ENCODE data around the gene AIFM3.
A peak's percentile ranks its signal among the peaks of the same experiment; 100 is the strongest.
"Not testable (repeated sequence)": the region's sequence is repeated elsewhere in the genome, so short reads cannot be mapped to it uniquely, and the experiment has no call there.

AIFM3 gene

DNA sequence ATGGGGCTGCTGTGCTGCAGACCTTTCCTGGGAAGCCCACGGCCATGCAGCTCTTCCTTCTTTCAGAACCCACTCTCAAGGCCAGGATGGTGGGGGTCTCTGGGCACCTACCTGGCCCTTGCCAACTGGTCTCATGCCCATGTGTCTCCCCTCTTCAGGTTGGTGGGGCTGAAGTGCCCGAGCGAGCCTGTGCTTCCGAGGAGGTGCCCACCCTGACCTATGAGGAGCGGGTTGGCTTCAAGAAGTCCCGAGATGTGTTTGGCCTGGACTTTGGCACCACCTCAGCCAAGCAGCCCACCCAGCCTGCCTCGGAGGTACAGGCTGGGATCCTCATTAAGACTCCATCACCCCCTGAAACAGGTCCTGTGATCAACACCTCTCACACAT is 25.0 kb downstream of the AIFM3 start:
- no peak for DNase-seq (ENCODE audit: low read depth)

DNA sequence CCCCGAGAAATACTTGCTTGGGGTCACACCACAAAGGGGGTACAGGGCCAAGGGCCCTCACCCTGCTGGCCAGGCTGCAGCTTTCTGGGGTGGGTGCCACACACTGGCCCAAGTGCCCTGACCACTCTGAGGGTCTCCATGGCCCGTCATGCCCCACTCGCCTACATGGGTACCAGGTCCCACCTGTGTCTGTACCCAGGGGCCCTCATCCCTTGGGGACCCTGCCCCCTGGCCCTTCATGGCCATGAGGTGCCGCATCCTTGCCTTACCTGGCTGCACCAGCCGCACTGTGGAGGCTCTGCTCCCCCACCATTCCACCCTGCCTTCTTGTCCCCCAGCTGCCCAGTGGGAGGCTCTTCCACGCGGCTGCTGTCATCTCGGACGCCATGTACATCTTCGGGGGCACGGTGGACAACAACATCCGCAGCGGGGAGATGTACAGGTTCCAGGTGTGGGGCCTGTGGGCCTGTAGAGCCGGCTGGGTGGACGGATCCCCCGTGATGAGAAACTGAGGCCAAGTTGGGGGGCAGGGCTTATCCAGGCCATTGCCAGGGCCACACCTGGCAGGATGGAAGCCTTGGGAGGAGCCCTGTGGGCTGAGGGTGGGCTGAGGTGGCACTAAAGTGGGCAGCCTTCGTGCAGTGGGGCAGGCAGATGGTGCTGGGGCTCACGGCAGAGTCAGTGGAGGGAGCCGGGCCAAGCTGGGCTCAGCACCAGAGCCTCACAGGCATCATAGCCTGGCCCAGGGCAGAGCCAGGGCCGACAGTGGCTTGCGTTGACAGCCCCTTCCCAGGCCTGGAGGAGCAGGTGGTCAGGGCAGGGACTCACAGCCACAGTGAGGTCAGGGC is 25.6 kb downstream of the AIFM3 start:
- DNase-seq (ENCODE audit: low read depth): no peak

DNA sequence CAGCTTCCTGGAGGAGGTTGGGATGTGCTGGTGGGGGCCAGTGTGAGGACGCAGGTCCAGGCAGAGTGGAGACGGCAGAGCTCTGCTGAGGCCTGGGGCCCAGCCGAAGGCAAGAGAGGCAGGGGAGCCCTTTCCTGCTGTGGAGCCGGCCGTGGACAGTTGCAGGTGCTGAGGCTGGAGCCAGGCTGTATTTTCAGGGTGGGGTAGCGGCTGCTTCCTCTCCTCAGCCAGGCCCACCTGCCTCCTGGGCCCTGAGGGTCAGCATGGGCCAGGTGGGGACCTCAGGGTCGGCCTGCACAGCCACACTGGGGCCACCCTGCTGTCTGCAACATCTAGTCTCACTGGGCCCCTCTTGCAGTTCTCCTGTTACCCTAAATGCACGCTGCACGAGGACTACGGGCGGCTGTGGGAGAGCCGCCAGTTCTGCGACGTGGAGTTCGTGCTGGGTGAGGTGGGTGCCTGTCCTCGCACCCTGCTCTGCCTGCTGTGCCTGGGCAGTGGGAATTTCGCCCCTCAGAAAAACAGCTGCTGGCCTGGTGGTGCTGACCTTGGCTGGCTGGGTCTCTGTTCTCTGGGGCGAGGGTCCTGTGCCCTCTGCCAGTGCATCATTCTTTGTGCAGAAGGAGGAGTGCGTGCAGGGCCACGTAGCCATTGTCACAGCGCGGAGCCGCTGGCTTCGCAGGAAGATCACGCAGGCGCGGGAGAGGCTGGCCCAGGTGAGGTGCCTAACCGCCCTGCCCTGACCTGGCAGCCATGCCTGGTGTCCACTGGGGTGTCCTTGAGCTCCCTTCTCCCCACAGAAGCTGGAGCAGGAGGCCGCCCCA is 26.5 kb downstream of the AIFM3 start:
- no peak for DNase-seq (ENCODE audit: low read depth)

DNA sequence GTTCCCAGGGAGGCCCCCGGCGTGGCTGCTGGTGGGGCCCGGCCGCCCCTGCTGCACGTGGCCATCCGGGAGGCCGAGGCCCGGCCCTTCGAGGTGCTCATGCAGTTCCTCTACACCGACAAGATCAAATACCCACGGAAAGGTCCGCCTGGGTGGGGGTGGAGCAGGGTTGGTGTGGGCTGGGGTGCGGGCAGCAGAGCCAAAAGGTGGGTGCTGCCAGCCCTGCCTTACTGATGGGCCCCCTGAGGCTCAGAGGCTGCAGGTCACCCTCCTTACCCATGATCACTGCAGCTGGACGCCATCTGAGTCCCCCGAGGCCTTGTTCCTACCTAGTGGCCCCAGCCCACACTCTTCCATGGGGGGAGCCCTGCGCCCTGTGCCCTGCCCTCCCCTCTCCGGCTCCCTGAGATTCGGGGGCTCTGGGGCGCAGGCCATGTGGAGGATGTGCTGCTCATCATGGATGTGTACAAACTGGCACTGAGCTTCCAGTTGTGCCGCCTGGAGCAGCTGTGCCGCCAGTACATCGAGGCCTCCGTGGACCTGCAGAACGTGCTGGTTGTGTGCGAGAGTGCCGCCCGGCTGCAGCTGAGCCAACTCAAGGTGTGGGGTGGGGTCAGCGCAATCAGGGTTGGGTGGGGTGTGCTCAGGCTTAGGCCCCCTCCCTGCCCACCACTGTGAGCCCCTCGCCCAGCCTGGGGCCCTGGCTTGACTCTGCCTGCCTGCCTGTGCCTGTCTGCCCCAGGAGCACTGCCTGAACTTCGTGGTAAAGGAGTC is 27.3 kb downstream of the AIFM3 start:
- no peak for DNase-seq (ENCODE audit: low read depth)

DNA sequence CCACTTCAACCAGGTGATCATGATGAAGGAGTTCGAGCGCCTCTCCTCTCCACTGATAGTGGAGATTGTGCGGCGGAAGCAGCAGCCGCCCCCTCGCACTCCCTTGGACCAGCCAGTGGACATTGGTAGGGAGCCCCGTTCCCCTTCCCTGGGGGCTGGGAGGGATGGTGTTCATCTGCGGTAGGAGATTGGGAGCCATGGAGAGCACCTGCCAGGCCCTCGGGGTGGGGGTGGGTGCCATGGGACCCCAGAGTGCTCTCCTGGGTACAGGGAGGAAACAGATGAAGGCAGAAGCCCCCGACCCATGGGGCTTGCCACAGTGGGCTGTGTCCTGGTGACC is 27.8 kb downstream of the AIFM3 start:
- no peak for DNase-seq (ENCODE audit: low read depth)

DNA sequence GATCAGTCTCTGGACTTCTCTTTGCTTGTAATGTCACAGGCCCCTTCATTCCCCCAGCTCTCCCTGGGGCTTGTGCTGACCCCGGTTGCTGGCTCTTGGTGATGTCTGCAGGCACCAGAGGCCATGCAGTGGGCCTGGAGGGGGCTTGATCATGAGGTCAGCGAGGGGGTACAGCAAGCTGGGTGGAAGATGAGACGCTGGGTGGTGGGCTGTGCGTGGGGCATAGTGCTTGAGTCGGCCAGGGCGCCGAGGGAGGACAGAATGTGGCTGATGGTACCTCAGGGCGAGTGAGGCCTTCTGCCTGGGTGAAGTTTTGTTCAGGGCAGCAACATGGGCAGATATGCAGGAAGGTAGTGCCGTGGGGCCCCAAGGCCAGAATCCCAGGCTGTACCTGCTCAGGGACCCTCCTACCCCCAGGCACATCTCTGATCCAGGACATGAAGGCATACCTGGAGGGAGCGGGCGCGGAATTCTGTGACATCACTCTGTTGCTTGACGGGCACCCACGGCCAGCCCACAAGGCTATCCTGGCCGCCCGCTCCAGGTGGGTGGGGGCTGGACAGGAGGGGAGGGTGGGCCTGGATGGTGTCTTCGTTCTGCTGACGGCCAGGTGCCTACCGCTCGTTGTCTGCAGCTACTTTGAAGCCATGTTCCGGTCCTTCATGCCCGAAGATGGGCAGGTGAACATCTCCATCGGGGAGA is 28.4 kb downstream of the AIFM3 start:
- no peak for DNase-seq (ENCODE audit: low read depth)

DNA sequence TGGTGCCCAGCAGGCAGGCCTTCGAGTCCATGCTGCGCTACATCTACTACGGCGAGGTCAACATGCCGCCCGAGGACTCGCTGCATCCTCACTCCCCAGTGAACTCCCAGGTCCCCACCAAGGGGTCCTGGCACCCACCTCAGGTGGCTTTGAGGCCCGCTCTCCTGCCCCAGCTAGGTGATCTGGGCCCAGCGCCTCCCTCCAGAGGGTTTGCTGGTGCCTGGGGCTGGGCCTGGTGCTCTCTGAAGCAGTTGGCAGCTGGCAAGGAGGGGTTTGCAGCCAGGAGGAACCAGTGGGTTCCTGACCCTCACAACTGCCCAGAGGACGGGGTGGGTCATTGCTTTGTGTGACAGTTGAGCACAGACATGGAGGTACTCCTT is 29.0 kb downstream of the AIFM3 start:
- DNase-seq (ENCODE audit: low read depth): no peak

DNA sequence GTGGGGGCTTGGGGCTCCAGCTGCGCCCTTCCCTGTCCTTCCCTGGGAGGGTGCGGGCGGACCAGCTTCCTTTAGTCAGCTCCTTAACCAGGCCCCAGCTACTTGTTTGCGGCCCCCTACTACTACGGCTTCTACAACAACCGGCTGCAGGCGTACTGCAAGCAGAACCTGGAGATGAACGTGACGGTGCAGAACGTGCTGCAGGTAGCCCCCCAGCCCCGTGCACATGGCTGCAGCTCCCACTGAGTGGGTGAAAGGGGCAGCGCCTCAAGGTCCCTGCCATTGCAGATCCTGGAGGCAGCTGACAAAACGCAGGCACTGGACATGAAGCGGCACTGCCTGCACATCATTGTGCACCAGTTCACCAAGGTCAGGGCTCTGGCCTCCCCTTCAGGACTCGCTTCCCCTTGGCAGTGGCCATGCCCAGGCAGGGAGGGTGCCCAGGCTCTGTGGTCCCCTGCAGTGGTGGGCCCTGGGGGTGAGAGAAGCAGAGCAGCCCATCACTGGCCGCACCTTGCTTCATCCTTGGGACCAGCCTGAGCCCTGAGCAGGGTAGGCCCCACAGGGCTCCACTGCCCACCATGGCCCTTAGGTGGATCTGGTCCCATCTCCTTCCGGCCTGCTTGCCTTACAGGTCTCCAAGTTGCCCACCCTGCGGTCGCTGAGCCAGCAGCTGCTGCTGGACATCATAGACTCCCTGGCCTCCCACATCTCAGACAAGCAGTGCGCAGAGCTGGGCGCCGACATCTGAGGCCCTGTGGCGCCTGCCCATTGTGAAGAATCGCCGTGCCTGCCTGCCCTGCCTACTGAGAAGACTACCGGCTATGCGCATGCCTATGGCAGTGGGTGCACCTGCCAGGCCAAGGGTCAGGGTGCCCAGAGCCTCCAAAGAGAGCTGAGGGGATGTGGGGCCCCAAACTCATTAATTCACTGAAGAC is 29.8 kb downstream of the AIFM3 start:
- no peak for DNase-seq (ENCODE audit: low read depth)

DNA sequence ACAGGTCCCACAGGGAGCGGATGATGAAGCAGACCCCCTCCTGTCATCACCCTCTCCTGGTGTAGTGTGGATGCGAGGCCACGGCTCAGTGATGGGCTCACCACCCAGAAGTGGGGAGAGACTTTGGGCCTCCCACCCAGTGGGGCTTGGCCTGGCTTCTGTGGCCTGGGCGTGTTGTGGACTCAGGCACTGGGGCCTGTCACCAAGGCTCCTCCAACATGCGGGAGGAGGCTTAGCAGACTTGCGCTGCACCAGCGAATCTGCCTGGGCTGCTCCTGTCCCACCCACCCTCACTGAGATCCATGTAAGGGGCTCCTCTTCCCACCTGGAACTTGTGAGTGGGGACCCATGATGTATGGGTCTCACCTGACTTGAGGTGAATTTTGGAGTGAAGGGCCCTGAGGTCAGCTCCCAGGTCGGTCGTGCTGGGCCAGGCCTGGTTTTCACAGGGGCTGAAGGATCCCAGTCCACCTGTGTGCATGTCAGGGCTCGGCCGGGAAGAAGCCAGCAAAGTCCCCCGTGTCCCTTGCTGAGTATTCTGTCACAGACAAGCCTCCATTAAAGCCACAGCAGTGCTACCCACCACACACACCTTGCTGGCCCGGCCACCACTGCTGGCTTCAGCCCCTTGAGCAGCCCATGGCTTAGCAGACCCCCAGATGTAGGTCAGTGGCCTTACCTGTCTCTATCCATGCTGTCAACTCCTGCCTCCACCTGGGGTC is 30.6 kb downstream of the AIFM3 start:
- DNase-seq (ENCODE audit: low read depth): no peak

DNA sequence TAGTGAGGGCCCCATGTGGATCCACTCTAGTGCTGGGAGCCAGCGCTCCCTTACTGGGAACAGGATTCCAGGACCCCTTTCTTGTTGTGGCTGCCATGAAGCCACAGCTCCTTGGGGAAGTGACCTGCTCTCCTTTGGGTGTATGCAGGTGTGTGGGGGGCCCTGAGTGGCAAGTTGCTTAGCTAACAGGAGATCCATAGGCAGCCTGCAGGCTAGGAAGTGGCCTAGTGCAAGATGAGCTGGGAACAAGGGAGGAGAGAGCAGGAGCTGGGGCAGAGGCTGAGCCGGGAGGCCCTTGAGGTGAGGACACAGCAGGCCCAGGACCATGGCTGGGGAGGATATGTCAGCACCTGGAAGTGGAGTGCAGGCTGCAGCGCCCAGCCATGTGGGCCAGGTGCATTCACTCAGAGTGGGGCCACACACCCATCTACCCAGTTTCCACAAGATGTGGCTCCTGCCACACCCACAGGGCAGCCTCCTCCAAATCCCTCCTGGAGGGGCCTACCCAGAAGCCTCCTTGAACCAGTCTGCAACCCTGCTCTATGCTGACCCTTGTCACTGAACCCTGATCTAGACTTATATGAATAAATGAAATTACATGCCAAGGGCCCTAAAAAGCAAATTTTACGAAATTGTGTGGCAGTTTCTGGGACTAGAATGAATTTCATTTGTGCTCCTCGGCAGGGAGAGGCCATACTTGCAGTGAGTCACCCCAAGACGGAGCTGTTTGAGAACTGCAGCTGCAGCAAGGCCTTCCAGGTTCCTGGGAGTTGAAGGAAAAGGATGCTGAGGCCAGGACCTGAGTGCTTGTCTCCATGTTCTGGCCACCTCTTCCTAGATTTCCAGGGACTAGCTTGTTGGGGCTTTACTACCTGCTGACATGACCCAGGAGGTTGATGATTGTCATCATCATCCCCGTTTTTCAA is 31.6 kb downstream of the AIFM3 start:
- no peak for DNase-seq (ENCODE audit: low read depth)

DNA sequence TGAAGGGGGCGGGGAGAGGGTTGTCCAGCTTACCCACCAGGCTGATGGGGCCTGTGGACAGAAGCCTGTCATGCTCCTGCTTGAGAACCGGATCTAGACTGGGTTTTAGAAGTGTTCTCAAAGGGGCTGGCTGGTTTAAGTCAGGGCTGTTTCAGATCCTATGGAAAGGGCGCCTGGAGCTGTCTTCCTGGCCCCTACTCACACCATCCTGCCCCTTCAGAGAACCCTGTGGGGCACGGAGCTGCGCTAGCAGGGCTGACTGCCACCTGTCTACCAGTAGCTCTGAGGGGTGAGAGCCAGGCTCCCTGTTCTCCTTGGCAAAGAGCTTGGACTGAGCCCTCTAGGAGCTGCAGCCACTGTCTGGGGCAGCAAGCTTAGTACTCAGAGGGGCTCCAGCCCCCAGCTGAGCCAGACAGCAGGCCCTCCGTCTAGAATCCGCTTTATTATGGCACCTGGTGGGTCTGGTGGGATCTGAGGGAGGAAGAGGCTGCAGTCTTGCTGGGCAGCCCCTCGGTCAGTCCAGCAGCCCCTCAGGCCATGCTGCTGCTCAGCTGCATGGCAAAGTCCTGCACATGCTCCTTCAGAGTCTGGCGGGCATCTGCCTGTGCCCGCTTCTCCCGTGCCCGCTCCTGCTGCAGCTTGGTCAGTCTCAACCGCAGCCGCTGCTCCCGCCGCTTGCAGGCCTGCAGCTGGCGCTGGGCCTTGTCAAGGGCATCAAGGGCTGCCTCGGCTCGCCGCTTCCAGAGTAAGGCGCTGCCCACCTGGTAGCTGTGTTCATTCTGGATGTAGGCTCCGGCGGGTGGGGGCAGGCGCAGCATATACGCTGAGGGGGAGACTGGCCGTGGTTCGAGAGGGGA is 32.5 kb downstream of the AIFM3 start:
- no peak for DNase-seq (ENCODE audit: low read depth)

DNA sequence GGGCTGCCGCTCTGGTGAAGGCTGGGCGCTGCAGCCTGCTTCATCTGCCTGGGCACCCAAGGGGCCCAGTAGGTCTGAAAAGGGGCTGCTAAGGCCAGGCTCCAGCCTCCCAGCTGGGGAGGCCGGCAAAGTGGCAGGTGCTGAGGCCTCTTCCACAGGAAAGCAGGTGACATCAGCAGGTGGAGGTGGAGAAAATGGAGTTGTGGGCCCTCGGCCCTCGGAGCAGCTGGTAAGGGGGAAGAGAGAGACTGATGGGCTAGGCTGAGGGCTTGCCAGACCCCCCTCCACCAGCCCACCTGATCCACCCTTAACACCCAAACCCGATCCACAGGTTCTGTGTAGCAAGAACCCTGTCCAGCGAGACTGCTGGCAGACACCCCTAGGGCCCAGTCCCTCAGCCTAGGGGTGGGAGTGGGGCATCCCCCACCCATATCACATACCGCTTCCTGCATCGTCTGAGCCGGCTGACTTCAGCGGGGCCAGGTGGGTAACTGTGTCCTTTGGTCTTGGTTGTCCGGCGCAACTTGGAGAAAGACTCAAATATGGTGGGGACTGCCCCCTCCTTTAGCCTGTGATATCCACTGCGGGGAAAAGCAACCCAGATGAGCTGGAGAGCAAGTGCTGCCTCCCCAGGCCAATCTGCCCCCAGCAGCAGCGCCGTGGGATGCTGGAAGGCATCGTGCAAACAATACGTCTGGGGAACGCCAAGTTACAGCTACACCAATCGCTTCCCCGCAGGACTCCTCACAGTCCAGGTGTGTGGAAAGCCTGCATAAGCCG is 33.3 kb downstream of the AIFM3 start:
- DNase-seq (ENCODE audit: low read depth): no peak

DNA sequence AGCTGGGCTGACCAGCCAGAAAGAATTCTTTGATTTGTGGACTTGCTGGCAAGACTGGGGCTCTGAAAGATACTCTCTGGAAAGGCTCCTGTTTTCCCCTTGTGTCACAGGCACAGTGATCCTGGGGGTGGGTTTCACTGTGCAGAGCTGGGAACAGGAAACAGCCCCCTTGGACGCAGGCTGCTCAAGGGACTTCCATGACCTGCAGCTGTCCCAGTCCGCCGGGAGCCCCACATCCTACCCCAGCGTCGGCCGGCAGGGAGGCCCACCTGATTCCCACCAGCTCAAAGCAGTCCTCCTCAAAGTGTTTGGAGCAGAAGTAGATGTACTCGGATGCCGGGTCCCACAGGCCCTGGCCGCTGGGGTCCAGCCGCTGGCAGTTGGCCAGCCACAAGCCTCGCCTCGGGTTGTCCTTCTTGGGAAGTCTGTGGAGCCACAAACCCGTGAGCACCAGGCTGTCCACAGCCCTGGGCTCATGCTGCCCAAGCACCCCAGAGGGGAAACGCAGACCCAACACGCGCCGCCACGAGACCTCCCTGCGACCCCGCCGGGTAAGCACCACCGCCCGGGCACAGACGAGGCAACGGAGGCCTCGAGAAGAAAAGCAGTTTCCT is 34.0 kb downstream of the AIFM3 start:
- peak; percentile 23 for DNase-seq (ENCODE audit: low read depth)

DNA sequence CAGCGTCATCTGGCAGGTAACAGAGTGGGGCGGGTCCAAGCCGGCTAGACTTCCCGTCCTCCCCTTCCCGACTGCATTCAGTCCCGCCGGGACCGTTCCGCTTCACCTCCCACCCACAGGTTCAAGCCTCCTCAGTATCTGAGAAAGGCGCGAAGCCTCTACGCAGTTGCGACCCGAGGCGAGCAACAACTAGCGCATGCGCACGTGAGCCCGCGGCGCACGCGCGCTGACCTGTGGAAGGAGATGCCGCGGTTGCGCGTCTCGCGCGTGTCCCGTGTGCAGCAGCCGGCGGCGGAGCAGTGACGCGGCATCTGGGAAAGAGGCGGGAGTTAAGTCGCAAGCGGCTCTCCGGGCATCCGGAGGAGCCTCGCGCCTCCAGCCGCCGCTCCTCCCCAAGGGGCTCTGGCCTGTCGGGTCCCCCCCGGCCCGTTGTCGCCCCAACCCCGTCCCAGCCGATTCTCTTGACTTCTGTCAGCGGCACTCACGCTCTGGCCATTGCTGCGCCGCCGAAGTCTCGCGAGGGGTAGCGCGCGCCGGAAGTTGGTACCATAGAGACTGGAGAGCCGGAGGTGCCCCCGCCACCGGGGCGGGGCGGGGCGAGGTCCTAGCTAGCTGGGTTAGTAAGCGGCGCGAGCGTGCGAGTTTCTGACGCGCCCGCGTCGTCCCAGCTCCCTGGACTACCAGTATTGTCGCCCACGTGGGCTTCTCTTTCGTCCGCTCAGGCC is 34.7 kb downstream of the AIFM3 start, which contains the start of gene THAP7:
Gene THAP7 (minus strand): TSS at position 518 of the 725 bp plus-strand sequence. CDS start 207 bp downstream, at position 311.
- DNase-seq (ENCODE audit: low read depth): peak; percentile 95

DNA sequence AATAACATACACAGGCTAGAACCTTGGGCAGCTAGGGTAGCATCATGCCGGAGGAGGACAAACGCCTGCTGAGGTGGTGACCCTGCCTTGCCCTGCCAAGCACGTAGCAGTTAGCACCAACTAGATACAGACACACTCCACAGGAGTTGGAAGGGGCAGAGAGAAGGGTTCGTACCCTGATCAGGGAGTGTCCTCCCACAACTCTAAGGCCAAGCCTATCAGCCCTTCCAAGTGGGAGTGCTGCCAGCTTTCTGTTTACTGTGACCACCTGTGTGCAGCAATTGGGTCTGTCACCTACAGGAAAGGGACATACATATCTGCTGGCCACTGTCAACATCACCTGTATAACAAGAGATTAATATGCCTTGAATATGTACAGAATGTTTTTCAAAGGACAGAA is 36.7 kb downstream of the AIFM3 start:
- DNase-seq (ENCODE audit: low read depth): no peak

DNA sequence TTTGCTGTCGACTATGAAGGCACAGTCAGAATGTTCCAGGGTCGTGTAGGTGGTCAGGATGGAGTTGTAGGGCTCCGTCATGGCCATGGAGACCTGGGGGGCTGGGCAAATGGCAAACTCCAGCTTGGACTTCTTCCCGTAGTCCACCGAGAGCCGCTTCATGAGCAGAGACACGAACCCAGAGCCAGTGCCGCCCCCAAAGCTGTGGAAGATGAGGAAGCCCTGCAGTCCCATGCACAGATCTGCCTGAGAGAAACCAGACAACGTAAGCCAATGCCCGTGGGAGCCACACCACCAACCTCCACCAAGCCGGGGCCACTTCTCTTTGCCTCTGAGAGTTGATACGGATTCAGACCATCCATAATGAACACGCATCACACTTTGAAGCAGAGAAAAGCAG is 42.2 kb downstream of the AIFM3 start:
- not testable (repeated sequence) for DNase-seq (ENCODE audit: low read depth)
